Keratinocyte (primary cell): ENCODE measurements around the gene ARMC9. TPM values are rescaled to one million over a fixed set of nuclear protein-coding genes. Genes with fewer than 3 reads are reported as not detected.

ENCODE experiments used
- DNase-seq: peaks from one replicate; pipeline ENCODE4 v3.0.0-alpha.2; 2011; ENCODE audit warnings: low read depth, missing footprints, low spot score
- FAIRE-seq: peaks from 2 replicates; lab custom pipeline; 2011; peaks lifted over from hg19 to GRCh38; lab: Jason Lieb, UNC
- H2AFZ ChIP-seq: 2 replicates; pipeline ENCODE4 v1.6.0; 2012; ENCODE audit warnings: low read length, control low read depth, inconsistent platforms; ENCODE audit not compliant: control insufficient read depth
- H3K27ac ChIP-seq: 2 replicates; pipeline ENCODE4 v1.5.1; 2011; ENCODE audit warnings: low read length; ENCODE audit not compliant: control insufficient read depth, insufficient read depth
- H3K27me3 ChIP-seq: 3 replicates; pipeline ENCODE4 v1.6.0; 2011; ENCODE audit warnings: low read length; ENCODE audit not compliant: control insufficient read depth, insufficient read depth; ENCODE audit errors: extremely low read depth
- H3K36me3 ChIP-seq, 2 experiments: 2 replicates in 1 of 2; 3 replicates in 1 of 2; pipeline ENCODE4 v1.5.1; 2011; ENCODE audit warnings: low read length in 2 of 2, mild to moderate bottlenecking in 1 of 2; ENCODE audit not compliant: control insufficient read depth in 2 of 2, insufficient read depth in 2 of 2; ENCODE audit errors: extremely low read depth in 1 of 2
- H3K4me1 ChIP-seq: 3 replicates; pipeline ENCODE4 v1.5.1; 2011; ENCODE audit warnings: low read length; ENCODE audit not compliant: control insufficient read depth, insufficient read depth; ENCODE audit errors: extremely low read depth
- H3K4me2 ChIP-seq: 3 replicates; pipeline ENCODE4 v1.6.0; 2011; ENCODE audit warnings: low read depth, low read length; ENCODE audit not compliant: control insufficient read depth, insufficient read depth; ENCODE audit errors: extremely low read depth
- H3K4me3 ChIP-seq, 3 experiments: fragments of 200-600 bp in 1 of 3; sonication (generic) in 1 of 3; 2 replicates in 2 of 3; 3 replicates in 1 of 3; pipeline ENCODE4 v1.5.1; 2011 to 2016; ENCODE audit warnings: low read length in 3 of 3, mild to moderate bottlenecking in 3 of 3, control low read depth in 2 of 3, inconsistent platforms in 1 of 3, low read depth in 1 of 3, mixed read lengths in 1 of 3, mixed run types in 1 of 3, moderate library complexity in 1 of 3; ENCODE audit not compliant: control insufficient read depth in 2 of 3, insufficient read depth in 2 of 3; ENCODE audit errors: extremely low read depth in 1 of 3
- H3K79me2 ChIP-seq: 2 replicates; pipeline ENCODE4 v1.6.0; 2012; ENCODE audit warnings: low read length; ENCODE audit not compliant: control insufficient read depth, insufficient read depth
- H3K9ac ChIP-seq: 3 replicates; pipeline ENCODE4 v1.6.0; 2011; ENCODE audit warnings: low read length; ENCODE audit not compliant: control insufficient read depth, insufficient read depth; ENCODE audit errors: extremely low read depth
- H3K9me1 ChIP-seq: 3 replicates; pipeline ENCODE4 v1.6.0; 2011; ENCODE audit warnings: low read length; ENCODE audit not compliant: control insufficient read depth, insufficient read depth; ENCODE audit errors: extremely low read depth
- H3K9me3 ChIP-seq: 2 replicates; pipeline ENCODE4 v1.5.1; 2012; ENCODE audit warnings: low read depth, low read length; ENCODE audit not compliant: control insufficient read depth
- H4K20me1 ChIP-seq: 3 replicates; pipeline ENCODE4 v1.6.0; 2011; ENCODE audit warnings: low read length; ENCODE audit not compliant: control insufficient read depth, insufficient read depth; ENCODE audit errors: extremely low read depth
- CTCF ChIP-seq, 3 experiments: IDR thresholded peaks in 1 of 3; conservative IDR thresholded peaks in 1 of 3; optimal IDR thresholded peaks in 1 of 3; 2 replicates in 2 of 3; 3 replicates in 1 of 3; pipeline versions ENCODE3 to v1.5.1; 2011; ENCODE audit warnings: low read length in 3 of 3, mild to moderate bottlenecking in 3 of 3, moderate library complexity in 2 of 3, control low read depth in 1 of 3, inconsistent platforms in 1 of 3; ENCODE audit not compliant: insufficient read depth in 2 of 3; ENCODE audit errors: extremely low read depth in 1 of 3
- EZH2 ChIP-seq: IDR thresholded peaks from one replicate; pipeline ENCODE4 v1.6.1; 2012; ENCODE audit warnings: inconsistent platforms, mild to moderate bottlenecking, low read length, moderate library complexity
- dilution Hi-C: fragments of 300-500 bp; cut with MboI; formaldehyde crosslinking; loops from one replicate; pipeline ENCODE4 v1.7.0; 2020; ENCODE audit warnings: low sequenced_read_pairs; ENCODE audit not compliant: extremely low pct_ligation_motif_present
- polyA plus RNA-seq, 5 experiments: library from polyadenylated mRNA; depleted of rRNA in 3 of 5; stranded (reverse) in 3 of 5; stranded (forward) in 1 of 5; unstranded in 1 of 5; fragments of >200 nt; gene quantifications; 1 replicate in 1 of 5; 2 replicates in 3 of 5; 3 replicates in 1 of 5; pipeline versions ENCODE4 v1.2.1 to v1.2.3, GENCODE V29; 2011 to 2012; ENCODE audit warnings: missing spikeins in 2 of 5, low read depth in 1 of 5, low replicate concordance in 1 of 5

The ARMC9 gene
- polyA plus RNA-seq, 1 donor (not counting 4 experiments of a cell fraction or from before 2014, with no cell fraction given), result 16.2 TPM

GRCh38 chr2:231161252-231161839, 37.1 kb upstream of the ARMC9 start:
- Histone ChIP-seq H3K36me3 (peaks cover 8 to 19% of the 10 kb centered on the region in 2 experiments), H3K9me3 (no peaks in the 10 kb centered on the region), H3K9me1 (no peaks in the 10 kb centered on the region), H3K27ac (no peak overlapping the region), H2AFZ (no peak overlapping the region), H3K4me3 (no peak overlapping the region), H3K4me2 (no peak overlapping the region), H3K4me1 (no peaks in the 10 kb centered on the region), H3K79me2 (no peaks in the 10 kb centered on the region), H3K27me3 (no peaks in the 10 kb centered on the region), H3K9ac (no peak overlapping the region), H4K20me1 (no peaks in the 10 kb centered on the region)
- TF ChIP-seq EZH2 (no peak), CTCF (optimal IDR thresholded peaks at IDR 0.05 in 1 of 3, IDR thresholded peaks at IDR 0.05 in 1 of 3, conservative IDR thresholded peaks at IDR 0.05 in 1 of 3; ENCODE audit: extremely low read depth in 1 of 3, insufficient read depth in 2 of 3, low read length in 3 of 3) (no peak)
- DNase-seq (no peak), FAIRE-seq (no peak)
- dilution Hi-C loops, result no loop called here

- H4K20me1 ChIP-seq, result no peaks in the 10 kb centered on the region
- H2AFZ ChIP-seq, result no peak overlapping the region
- H3K4me1 ChIP-seq, result no peaks in the 10 kb centered on the region
- no peak overlapping the region for H3K27ac ChIP-seq
- dilution Hi-C loops, result no loop called here
- no peak overlapping the region for H3K4me3 ChIP-seq
- no peak for TF ChIP-seq EZH2
- TF ChIP-seq CTCF (optimal IDR thresholded peaks at IDR 0.05 in 1 of 3, IDR thresholded peaks at IDR 0.05 in 1 of 3, conservative IDR thresholded peaks at IDR 0.05 in 1 of 3; ENCODE audit: extremely low read depth in 1 of 3, insufficient read depth in 2 of 3, low read length in 3 of 3), result no peak
- H3K9me1 ChIP-seq, result no peaks in the 10 kb centered on the region
- no peak overlapping the region for H3K4me2 ChIP-seq
- H3K79me2 ChIP-seq, result no peaks in the 10 kb centered on the region
- H3K27me3 ChIP-seq, result no peaks in the 10 kb centered on the region
- DNase-seq, result no peak
- peaks cover 14 to 19% of the 10 kb centered on the region in 2 experiments for H3K36me3 ChIP-seq
- no peaks in the 10 kb centered on the region for H3K9me3 ChIP-seq
- no peak for FAIRE-seq
- no peak overlapping the region for H3K9ac ChIP-seq
These were observed 36.5 kb upstream of the ARMC9 start for GRCh38 chr2:231161877-231162329.
